ENCODE data around the gene ADGRF1.
A peak's percentile ranks its signal among the peaks of the same experiment; 100 is the strongest.
"Not testable (repeated sequence)": the region's sequence is repeated elsewhere in the genome, so short reads cannot be mapped to it uniquely, and the experiment has no call there.

Gene ADGRF1

DNA sequence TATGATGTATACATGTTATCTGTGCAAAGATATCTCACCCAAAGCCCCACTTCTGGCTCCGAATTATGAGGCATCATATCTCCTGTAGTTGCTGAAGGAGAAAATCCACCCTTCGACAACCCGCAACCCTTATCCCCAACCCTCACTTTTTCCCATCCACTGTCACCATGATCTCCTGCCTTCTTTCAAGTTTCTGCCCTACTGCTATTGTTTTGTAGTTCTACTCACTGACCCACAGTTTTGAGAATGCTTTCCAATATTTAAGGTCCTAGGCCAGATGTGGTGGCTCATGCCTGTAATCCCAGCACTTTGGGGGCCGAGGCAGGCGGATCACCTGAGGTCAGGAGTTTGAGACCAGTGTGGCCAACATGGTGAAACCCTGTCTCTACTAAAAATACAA lies 22.2 kb downstream of the ADGRF1 start:
- no peak for DNase-seq

DNA sequence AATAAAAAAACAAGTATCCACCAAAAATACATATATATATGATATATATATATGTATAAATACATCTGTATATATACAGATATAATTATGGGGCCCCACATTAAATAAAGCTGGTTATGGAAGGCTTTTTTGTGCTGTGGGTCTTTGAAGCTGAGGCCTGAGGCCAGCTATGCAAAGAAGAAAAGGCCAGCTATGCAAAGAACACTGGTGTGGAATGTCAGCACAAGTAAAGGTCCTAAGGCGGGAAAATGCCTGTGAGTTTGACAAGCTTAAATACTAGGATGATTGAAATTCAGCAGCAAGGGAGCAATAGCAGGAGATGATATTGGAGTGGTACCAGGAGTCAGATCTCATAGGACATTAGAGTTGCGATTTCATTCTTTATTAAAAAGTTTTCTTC lies 25.2 kb downstream of the ADGRF1 start:
- no peak for DNase-seq

DNA sequence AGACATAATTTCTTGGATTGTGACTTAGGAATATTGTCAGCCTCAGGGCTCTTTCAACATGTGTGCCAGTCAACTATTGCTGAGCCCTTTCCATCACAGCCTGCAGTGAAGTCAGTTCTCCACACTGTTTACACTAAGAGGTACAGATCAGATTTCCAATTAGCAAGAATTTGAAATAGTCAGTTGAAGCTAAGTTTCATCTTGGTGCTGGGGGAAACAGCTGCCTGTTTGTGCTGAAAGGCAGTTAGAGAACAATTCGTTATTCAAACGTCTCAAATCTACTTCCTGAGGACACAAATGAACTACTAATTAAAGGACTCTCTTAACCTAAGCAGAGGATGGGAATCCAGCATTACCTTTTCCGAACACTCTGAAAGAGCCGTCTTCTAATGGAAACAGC lies 25.9 kb downstream of the ADGRF1 start:
- no peak for DNase-seq

DNA sequence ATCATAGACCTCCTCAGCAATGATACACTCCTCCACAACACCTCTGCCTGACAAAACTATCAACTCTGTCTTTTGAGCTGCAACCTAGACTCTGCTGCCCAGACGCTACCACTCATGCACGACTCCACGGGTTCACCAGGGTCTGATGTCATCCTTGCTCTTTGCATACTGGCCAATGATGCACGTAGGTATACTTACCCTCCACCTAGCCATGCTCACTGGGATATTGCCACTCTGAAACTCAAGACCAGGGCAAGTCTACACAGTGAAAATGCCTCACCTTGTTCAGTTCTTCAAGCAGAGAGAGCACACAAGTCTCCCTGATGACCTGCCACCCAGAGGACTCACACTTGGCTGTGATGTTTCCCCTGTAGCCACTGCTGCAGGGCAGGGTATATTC lies 27.7 kb downstream of the ADGRF1 start:
- no peak for DNase-seq

DNA sequence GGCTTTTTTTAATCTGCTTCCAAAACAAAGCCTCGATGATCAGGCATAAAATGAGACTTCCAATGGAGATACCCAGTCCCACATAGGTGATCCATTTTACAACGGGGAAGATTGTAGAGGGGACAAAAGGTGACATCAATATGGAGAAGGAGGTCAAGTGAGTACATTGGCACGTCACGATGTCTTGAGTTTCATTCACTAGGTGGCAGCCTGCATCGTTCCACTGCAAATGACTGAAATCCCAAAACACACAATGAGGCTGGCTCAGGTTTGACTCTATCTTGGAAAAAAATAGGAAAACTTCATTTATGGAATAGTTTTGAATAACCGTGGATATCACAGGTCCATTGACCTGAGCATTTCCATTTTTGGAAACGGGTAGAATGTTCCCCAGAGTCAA lies 32.5 kb downstream of the ADGRF1 start:
- DNase-seq: no peak

DNA sequence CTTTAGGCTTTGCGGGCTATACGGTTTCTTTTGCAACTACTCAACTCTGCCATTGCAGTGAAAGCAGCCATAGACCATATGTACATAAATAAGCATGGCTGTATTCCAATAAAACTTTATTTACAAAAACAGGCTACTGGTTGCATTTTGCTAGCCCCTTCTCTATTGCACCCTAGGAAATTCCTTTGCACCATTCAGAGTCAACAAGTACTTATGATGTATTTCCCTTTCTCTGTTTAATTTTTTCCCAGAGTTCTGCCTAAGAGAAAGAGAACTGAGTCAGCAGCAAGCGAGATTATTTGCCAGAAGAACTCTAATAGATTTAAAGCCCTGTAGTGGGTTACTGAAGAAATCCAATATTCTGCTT lies 33.8 kb downstream of the ADGRF1 start:
- DNase-seq: no peak

DNA sequence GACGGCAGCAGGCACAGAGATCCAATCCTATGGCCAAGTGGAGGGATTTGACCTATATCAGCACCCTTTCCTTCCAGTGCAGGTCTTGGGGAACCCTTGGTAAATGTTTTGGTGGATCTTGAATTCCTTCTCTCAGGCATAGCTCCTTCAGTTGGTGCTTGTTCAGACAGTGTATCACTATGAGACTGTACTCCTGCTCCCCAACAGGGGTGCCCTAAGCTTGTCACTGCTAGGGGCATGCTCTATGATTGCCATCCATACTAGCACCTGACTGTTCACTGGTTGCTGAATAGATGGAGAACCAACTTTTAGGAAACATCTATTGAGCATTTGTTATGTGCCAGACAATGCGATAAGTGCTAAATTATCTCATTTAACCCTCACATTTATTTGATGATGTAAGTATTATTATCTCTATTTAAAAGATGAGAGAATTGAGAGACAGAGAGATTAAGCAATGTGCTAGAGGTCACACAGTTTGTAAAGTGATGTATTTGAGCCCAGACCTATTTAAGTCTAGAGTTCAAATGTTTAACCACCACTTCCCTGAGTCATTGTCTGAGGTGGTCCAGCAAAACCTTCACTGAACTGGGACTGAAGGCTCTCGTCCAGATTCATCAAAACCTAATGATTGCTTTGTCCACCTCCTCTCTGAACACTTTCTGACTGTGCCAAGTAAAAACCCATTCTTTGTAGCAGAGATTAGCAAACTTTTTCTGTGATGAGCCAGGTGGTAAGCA lies 34.3 kb downstream of the ADGRF1 start:
- DNase-seq: no peak

DNA sequence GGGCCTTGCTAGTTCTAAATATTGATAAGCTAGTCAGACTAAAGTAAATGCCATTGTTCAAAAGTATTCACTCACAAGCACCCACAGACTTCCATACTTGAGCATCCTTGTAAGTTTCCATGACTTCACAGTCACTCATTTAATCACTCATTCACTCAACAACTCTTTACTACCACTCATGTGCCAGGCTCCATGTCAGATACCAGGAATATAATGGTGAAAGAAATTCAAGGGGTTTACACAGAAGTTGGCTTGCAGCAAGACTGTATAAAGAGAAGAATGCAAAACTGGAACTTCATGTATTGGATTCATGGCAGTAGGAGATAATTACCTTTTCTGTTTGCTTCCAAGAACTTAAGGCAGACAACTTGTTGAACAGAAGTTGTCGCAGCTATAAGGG lies 36.6 kb downstream of the ADGRF1 start:
- DNase-seq: no peak

DNA sequence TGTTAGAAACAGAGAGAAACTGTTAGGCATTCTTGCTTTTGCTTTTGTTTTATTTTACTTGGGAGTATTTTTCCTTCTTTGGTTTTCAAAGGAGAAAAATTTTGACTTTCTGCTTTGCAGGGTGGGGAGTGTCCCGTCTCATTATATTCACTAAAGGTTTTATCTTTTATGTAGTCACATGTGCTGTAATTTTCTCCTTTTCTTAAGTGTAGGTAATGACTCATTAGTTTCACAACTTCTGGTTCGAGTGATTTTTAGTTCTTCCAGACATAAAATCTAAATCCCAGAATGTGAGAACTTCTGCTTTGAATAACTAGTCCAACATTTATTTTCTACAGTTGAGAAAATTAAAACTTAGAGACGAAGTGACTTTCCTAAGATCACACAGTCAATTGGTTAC lies 37.7 kb downstream of the ADGRF1 start:
- DNase-seq: peak; percentile 24

DNA sequence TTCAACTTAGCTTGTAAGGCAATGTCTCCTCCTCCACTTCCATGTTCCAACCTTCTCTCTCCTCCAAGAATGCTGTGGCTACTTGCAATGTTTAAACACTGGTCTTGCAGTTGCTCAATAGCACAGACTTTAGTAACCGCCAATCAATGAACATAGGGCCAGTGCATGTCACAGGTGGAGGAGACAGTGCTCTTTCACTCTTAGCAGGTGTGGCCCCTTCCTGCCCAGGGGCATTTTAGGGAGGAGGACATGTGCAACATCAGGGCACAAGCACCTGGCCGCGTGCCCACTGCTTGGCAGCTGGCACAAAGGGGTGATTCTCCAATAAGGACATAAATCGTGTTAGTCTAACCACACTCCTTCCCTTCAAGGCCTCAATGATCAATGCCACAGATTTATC lies 41.3 kb downstream of the ADGRF1 start:
- no peak for DNase-seq

DNA sequence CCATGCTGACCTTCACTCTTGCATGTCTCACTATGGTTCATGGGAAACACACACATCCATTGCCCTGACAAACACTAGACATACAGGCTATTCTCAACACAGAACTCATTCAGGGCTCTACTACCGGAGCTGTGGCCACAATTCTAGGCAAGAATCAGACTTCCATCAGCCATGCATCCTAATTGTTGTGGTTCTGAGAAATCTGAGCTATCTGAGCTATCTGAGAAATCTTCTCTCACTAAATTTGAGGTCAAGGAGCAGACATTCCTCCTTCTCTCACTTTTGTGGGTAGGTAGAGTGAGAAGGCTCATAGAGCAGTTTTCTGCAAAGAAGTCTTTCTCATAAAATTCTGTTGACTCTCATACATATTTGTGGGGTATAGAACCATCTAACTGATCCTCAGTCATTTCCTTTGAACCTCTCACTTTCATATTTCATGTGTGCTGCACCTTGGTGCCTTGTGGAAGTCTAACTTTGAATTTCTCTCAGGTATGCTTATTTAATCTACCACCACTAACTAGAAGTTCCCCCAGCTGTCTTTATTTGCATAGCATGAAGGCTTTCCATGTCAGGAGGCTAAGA lies 43.6 kb downstream of the ADGRF1 start:
- DNase-seq: no peak

DNA sequence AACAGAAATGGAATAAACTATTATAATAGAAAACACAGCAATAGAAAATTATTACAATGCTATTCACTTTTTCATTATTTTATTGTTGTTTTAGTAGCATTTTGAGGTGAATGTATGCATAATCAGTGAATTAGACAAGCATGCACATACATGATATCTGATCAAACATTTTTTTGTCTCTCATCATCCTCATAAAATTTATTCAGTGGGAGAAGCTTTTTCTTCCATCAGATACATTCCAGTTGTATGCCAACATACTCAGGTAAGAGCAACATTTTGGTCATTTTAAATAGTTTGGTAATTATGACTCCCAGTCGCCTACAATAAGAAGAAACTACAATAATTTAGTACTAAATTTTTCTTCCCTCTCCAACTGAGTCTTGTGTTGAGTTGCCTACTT lies 44.5 kb downstream of the ADGRF1 start:
- DNase-seq: no peak

DNA sequence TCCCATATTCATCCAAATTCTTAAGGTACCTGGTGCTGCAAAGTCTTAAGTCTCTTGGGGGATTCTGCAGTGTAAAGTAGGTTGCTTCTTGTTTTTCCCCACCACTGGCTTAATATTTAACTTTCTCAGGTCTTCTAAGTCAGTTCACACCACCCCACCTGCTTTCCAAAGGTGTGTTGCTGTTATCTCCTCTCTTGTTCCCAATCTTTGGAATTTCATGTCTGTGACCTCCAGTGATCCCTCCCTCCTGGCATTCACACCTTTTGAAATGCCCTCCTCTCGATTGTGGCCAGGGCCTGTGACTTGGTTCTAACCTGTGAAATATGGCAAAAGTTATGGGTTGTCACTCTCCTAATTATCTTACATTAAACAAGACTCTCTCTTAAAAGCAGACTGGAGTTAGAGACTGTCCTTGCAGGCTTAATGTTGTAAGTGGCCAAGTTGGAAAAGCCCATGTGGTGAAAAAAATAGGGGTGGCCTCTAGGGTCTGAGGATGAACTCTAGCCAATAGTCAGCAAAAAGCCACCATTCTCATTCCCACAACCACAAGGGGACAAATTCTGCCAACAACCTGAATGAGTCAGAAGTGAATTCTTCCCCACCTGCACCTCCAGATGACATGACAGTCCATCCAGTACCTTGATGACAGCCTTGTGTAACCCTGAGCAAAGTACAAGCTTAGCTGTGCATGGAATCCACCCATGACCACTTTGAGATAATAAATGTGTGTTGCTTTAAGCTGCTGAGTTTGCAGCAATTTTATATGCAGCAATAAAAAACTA lies 45.1 kb downstream of the ADGRF1 start:
- DNase-seq: no peak

DNA sequence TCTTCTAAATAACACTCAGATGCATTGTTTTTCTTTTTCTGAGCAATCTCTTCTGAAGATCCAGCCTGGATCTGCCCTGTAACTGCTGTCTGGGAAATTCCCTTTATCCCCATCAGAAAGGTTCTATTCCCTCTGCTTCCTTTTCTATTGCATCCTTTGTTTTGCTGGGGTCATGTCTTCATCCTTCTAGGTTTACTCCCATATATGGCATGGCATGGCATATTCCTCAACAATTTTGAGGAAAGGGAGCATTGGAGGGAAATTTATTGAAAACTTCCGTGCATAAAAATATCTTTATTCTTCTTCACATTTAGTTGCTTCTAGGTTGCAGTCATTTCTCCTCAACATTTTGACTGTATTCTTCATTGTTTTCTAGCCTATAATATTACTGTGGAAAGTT lies 47.2 kb downstream of the ADGRF1 start:
- no peak for DNase-seq

DNA sequence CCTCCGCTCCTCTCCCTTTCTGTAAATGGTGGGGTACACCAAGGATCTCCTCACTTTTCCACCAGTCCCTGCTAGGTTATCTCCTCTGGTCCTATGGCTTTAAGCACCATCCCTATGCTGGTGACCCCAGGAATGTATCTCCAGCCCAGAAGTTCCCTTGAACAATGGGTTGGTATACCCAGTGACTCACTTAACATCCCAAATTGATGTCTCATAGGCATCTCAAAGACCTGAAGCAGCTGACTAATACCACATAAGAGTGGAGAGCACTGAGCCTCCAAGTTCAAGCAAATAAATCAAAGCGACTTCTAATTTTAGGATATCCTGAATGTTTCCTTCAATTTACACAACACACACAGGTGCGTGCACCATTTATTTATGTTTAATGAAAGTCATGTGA lies 48.3 kb downstream of the ADGRF1 start:
- no peak for DNase-seq

DNA sequence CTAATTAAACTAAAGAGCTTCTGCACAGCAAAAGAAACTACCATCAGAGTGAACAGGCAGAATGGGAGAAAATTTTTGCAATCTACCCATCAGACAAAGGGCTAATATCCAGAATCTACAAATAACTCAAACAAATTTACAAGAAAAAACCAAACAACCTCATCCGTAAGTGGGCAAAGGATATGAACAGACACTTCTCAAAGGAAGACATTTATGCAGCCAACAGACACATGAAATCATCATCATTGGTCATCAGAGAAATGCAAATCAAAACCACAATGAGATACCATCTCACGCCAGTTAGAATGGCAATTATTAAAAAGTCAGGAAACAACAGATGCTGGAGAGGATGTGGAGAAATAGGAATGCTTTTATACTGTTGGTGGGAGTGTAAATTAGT lies 49.7 kb downstream of the ADGRF1 start:
- not testable (repeated sequence) for DNase-seq

DNA sequence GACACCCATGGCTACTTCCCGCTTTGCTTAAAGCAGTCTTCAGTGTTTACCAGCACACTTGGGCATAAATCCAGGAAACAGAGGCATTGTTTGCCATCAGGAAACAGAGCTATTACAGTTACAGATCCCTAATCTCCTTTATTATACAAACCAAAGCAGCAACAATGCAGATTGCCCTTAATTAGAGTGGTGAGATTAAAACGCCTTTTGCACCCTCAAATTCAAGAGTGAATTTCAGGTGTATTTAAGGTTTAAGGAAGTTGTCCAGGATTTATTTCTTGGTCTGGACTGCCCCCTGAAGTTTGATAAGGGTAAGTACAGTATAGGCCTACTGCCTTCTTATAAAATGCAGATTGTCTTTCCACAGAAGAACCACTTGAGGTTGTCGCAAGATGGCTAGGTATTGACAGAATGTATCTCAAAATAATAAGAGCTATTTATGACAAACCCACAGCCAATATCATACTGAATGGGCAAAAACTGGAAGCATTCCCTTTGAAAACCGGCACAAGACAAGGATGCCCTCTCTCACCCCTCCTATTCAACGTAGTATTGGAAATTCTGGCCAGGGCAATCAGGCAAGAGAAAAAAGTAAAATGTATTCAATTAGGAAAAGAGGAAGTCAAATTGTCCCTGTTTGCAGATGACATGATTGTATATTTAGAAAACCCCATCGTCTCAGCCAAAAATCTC lies 51.2 kb downstream of the ADGRF1 start:
- peak; percentile 59 for DNase-seq

DNA sequence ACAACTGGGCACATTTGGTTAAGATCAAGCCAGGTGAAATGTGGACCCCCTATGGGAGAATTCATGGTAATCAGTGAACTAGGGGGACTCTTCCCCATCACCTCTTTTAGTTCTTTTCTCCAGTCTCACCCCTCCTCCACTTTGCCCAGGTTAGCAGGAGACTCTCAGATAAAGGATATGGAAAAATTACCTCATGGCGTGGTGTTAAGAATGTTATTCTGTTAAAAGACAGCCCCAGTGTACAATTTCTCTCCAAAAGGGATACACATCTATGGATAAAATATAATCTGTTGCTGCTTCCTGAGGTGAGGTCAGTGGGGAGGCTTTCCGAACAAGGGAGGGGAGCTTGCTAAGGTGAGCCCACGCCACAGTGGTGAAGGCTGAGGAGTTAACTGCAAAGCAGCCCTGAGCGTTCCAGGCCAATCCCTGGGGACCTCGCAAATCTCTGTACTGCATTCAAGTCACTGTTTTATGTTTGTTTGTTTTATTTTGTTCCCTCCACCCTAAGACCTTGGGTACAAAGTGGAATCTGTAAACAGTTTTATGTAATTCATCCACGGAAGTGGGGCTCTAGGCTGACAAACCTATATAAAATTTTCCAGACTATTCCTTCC lies 52.0 kb downstream of the ADGRF1 start:
- no peak for DNase-seq

DNA sequence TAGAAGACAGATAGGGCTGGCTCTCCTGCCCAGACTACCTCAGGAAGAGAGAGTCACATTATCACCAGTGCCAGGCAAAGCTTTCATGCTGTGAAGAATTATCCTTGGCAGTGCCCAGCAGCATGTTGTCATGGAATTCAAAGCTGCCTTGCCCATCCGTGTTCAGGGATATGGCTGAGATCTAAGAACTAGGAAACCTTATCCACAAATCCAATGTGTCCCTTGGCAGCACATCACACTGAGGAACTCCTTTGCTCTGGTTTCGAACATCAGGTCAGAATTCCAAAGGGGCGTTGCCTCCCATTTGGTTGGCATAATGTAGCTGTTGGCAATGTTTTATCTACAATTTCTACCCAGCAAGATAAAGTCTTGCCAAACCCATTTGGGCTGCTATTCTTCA lies 52.7 kb downstream of the ADGRF1 start:
- DNase-seq: no peak

DNA sequence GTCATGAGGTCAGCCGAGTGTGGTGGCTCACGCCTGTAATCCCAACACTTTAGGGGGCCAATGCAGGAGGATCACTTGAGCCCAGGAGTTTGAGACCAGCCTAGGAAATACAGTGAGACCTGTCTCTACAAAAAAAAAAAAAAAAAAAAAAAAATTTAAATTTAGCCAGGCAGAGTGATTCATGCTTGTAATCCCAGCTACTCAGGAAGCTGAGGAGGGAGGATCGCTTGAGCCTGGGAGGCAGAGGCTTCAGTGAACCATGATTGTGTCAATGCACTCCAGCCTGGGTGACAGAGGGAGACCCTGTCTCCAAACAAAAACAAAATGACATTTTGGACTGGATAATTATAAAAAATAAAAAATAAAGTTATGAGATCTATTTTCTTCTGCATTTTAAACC lies 56.2 kb downstream of the ADGRF1 start:
- DNase-seq: no peak

DNA sequence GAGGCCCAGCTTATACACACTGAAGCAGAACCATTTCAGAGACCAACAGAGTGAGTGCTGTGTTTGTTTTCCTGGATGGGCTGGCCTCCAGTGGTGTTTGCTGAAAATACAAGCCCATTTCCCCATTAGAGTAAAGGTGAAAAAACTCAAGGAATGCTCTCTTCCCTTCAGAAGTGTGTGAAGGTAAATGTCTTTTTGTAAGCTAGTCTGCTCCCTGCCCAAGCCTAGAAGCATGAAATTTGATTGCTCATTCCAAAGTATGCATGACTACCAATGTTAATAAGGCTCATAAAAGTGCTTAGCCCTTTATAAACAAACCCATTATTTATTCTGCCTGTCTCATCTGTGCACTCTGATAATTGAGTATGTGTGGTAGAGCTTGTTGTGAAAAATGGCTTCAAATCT lies 59.1 kb downstream of the ADGRF1 start:
- no peak for DNase-seq

DNA sequence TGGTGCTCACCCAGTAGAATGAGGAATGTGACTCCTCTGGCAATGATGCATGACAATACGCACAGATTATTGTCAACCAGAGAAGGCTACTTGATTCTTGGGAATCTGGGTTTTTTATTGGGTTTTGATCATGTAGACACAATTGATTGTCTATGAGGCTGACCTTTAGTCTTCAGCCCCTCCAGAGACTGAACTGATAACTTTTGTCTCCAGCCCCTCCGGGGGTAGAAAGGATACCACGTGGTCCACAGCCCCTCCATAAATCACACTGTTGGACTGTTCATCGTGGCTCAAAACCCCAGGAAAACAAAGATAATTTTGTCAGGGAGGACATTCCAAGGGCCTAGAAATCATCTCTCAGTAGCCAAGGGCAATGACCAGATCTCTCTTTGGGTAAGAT lies 62.9 kb downstream of the ADGRF1 start:
- DNase-seq: no peak

DNA sequence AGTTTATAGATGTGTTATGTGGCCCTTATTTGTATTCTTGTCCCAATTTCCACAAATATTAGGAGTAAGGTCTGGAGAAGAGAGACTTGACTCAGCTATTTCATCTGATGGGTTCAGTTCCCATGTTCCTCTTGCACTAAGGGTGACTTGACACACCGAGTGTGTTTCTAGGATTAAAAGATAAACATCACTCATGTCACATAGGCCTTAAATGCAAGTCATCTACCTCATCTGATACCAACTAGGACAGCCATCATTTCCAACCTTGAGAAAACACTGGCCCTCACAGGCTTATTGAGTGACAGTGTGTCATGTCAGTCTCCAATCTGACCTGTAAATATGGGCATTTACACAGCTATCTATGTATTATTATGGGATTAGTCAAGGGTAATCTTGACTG lies 67.3 kb downstream of the ADGRF1 start:
- no peak for DNase-seq
